ENCODE data around the gene LDAH. TPM values are rescaled to one million over a fixed set of nuclear protein-coding genes. Genes with fewer than 3 reads are reported as not detected.

The LDAH gene
- total RNA-seq, 1 experiment from 2014 or later: 15.2 TPM

DNA sequence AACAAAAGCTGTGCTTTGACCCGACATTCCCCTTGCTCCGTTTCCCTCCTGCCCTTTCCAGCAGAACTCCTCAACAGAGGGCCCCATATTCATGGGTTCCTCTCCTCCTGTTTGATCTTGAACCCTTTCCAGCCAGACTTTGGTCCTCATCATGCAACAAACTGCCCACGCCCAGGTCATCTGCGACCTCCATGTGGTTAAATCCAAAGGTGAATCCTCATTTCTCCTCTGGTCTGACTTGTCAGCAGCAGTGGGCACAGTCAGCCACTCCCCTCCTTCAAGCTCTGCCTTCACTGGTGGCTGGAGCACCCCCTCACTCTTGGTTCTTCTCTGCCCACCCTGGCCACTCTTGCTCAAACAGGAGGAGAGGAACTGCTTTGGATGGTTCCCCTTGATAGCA lies 174.7 kb downstream of the LDAH start:
- H2BK20ac ChIP-seq (ENCODE audit: low read depth, low read length, poor library complexity, severe bottlenecking): no peak overlapping the region
- H3K56ac ChIP-seq (ENCODE audit: insufficient read length, low read depth, low read length): no peak overlapping the region
- no peak overlapping the region for H3K4me3 Mint-ChIP-seq
- no peak overlapping the region for H2AFZ ChIP-seq (ENCODE audit: low read length)
- no peak overlapping the region for H2AK5ac ChIP-seq (ENCODE audit: insufficient read length, low read length)
- H3K4ac ChIP-seq (ENCODE audit: low read depth, low read length): no peak overlapping the region
- no peak overlapping the region for H2BK5ac ChIP-seq (ENCODE audit: insufficient read length, low read length)
- no peak for DNase-seq
- H3K4me1 ChIP-seq (ENCODE audit: insufficient read depth, low read length): no peaks in the 10 kb centered on the region; the same call in 1 of the 2 replicates
- H4K8ac ChIP-seq (replicated peaks; ENCODE audit: insufficient read length, low read depth, low read length): no peak overlapping the region
- no peak overlapping the region for H4K91ac ChIP-seq (ENCODE audit: insufficient read length, low read depth, low read length)
- H3K23ac ChIP-seq (ENCODE audit: insufficient read length, low read depth, low read length): no peak overlapping the region
- peaks cover 26% of the 10 kb centered on the region for H3K27me3 Mint-ChIP-seq (ENCODE audit: low read depth)
- no peak overlapping the region for H2BK15ac ChIP-seq (ENCODE audit: low read depth, low read length)
- H3K9me3 Mint-ChIP-seq: no peaks in the 10 kb centered on the region; a peak in 1 of 5 replicates
- peaks cover 5% of the 10 kb centered on the region for H3K23me2 ChIP-seq (ENCODE audit: insufficient read length, low read depth, low read length, poor library complexity, severe bottlenecking)
- H2BK12ac ChIP-seq (ENCODE audit: insufficient read length, low read depth, low read length): no peak overlapping the region
- no peaks in the 10 kb centered on the region for H4K20me1 ChIP-seq (ENCODE audit: control insufficient read depth, insufficient read depth, insufficient read length)
- no peak overlapping the region for H3K27ac ChIP-seq (ENCODE audit: insufficient read length, low read depth, low read length)
- no peak overlapping the region for H2BK120ac ChIP-seq (ENCODE audit: low read depth, low read length, poor library complexity, severe bottlenecking)
- no CpG with 5 or more reads among the region's 4 CpGs for WGBS (ENCODE audit: extremely low coverage, insufficient read length, low lambda C conversion rate)
- H4K5ac ChIP-seq (ENCODE audit: insufficient read length, low read depth, low read length): no peak overlapping the region
- peaks cover 0 to 2% (median 0%) of the 10 kb centered on the region in 3 experiments; a peak in 2 of 7 replicates for H3K36me3 Mint-ChIP-seq (ENCODE audit: insufficient read depth in 1 of 3, low read depth in 3 of 3)
- H3K27ac Mint-ChIP-seq: no peak overlapping the region
- no peak overlapping the region for H3T11ph ChIP-seq (ENCODE audit: low read length)
- H3K79me2 ChIP-seq (ENCODE audit: insufficient read depth, low read length): no peaks in the 10 kb centered on the region
- peaks cover 25 to 28% of the 10 kb centered on the region in 2 experiments for H3K4me1 Mint-ChIP-seq
- no peaks in the 10 kb centered on the region for H3K9me3 ChIP-seq (ENCODE audit: control insufficient read depth, low read depth, low read length)
- no peak for TF ChIP-seq CTCF (conservative IDR thresholded peaks at IDR 0.05)
- H3K9ac ChIP-seq (ENCODE audit: extremely low read depth, insufficient read length, low read length): no peak overlapping the region
- H3K4me2 ChIP-seq (ENCODE audit: insufficient read depth, insufficient read length, low read length): no peak overlapping the region
- H3K79me1 ChIP-seq (ENCODE audit: insufficient read depth, low read depth, low read length, poor library complexity, severe bottlenecking): no peaks in the 10 kb centered on the region
- H3K27me3 ChIP-seq (ENCODE audit: insufficient read depth, low read length): no peaks in the 10 kb centered on the region
- no peak overlapping the region; the same call in 1 of the 2 replicates for H3K14ac ChIP-seq (ENCODE audit: insufficient read depth, low read length)
- H3K18ac ChIP-seq (ENCODE audit: insufficient read length, low read depth, low read length): no peak overlapping the region
